HCT116 (cell line): ENCODE results near the gene MBP.

Source experiments
- CTCF ChIP-seq, 3 experiments: fragments of 200-600 bp in 1 of 3; sonication (generic) in 1 of 3; IDR thresholded peaks in 2 of 3; conservative IDR thresholded peaks in 1 of 3; 2 replicates each; pipeline ENCODE4 v1.5.1; 2012 to 2017; ENCODE audit warnings: low read depth in 2 of 3, low read length in 2 of 3, antibody characterized with exemption in 1 of 3, borderline replicate concordance in 1 of 3, control low read depth in 1 of 3, mild to moderate bottlenecking in 1 of 3, mixed read lengths in 1 of 3, mixed run types in 1 of 3, moderate library complexity in 1 of 3; ENCODE audit not compliant: insufficient read depth in 1 of 3
- EZH2 ChIP-seq: fragments of 200-600 bp; sonication (generic); IDR thresholded peaks from 2 replicates; pipeline ENCODE4 v1.6.1; 2017; ENCODE audit warnings: antibody characterized with exemption, mixed run types
- JUND ChIP-seq: IDR thresholded peaks from 2 replicates; pipeline ENCODE4 v1.6.1; 2012
- POLR2A ChIP-seq: IDR thresholded peaks from 2 replicates; pipeline ENCODE4 v1.7.0; 2011; ENCODE audit warnings: borderline replicate concordance; ENCODE audit not compliant: insufficient read depth, insufficient read length; ENCODE audit errors: extremely low read depth
- POLR2AphosphoS5 ChIP-seq: IDR thresholded peaks from 2 replicates; pipeline ENCODE4 v1.6.1; 2011; ENCODE audit warnings: mild to moderate bottlenecking, low read depth, low read length, moderate library complexity
- REST ChIP-seq: IDR thresholded peaks from 2 replicates; pipeline ENCODE4 v1.6.1; 2012; ENCODE audit warnings: low read depth
- SP1 ChIP-seq: IDR thresholded peaks from 2 replicates; pipeline ENCODE4 v1.6.1; 2012; ENCODE audit warnings: low read depth
- ZBTB33 ChIP-seq: IDR thresholded peaks from 2 replicates; pipeline ENCODE4 v1.6.1; 2011; ENCODE audit warnings: mild to moderate bottlenecking, low read length, moderate library complexity; ENCODE audit not compliant: insufficient replicate concordance; ENCODE audit errors: extremely low read depth
- ZNF274 ChIP-seq: fragments of 200-500 bp; sonication (Bioruptor generic); IDR thresholded peaks from 2 replicates; pipeline ENCODE4 v1.6.1; 2014; ENCODE audit warnings: mild to moderate bottlenecking, low read depth, low read length, inconsistent platforms

GRCh38 chr18:77151033-77151771 lies 18.6 kb upstream of the MBP start:
- no peak for TF ChIP-seq CTCF (IDR thresholded peaks at IDR 0.05 in 2 of 3, conservative IDR thresholded peaks at IDR 0.05 in 1 of 3; ENCODE audit: borderline replicate concordance in 1 of 3, insufficient read depth in 1 of 3, low read depth in 2 of 3, low read length in 2 of 3)
- no peak for TF ChIP-seq POLR2AphosphoS5
- no peak for TF ChIP-seq POLR2A
- TF ChIP-seq EZH2, result no peak
- TF ChIP-seq SP1, result no peak
- no peak for TF ChIP-seq JUND
- TF ChIP-seq ZBTB33, result no peak
- no peak for TF ChIP-seq ZNF274
- TF ChIP-seq REST, result no peak
